HG03135 (cell line): ENCODE results near the gene RSPH1.
A peak's percentile ranks its signal among the peaks of the same experiment; 100 is the strongest.

Source experiments
- ATAC-seq: cut with Tn5 transposase; IDR thresholded peaks from one replicate; pipeline ENCODE4 v1.9.1; 2021; ENCODE audit warnings: mild to moderate bottlenecking, moderate library complexity; ENCODE audit not compliant: unreplicated experiment

RSPH1 gene

DNA sequence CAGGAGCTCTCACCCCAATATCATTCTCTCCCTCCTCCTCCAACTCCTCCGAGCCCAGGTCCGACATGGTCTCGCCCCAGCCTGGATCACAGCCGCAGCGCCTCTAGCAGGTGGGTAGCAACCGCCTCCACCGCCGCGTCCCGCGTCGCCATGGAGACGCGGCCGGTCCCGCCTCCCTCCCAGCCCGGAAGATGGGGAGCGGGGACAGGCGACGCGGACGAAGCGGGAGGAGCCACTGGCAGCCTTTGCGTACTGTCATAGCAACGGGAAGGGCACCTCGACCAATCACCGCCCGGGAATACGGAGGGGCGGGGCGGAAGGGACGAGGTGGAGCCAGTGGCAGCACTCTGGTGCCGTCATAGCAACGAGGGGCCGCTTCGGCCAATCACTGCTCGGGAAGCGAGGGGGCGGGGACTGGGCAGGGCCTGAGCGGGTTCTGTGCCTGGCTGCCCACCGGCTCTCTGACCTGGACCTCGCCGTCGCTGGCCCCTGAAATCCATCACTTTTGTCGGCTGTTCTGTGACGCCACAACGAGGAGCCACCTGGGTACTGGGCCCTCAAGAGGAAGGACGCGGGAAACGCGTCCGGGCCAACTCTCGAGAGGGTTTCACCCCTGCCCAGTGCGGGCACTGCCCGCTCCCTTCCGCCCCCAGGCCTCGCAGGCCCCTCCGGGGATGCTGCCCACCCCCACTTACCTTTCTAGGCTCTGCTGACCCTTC lies at the start of gene RSPH1:
TSS of gene RSPH1 (minus strand) at position 105 of the 719 bp plus-strand sequence. CDS start at position 67, 38 bp downstream.
- peak; percentile 98 for ATAC-seq

DNA sequence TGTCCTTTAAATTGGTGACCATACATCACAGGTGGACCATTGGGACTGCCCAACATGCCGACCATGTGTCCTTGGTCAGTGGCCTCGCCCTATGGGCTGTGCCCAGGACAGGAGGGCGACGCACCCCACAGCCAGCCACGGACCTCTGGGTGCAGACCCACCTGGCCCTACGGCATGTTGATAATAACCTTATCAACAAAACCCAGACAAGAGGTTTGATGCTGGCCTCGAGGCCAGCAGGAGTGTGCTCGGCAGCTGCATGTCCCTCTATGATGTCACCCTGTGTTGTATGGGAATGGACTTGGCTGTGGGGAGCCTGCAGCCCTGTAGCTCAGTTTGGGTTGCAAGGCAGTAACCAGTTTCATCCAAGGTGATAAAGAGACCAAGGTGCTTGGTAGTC lies 49.7 kb upstream of the RSPH1 start:
- ATAC-seq: no peak

DNA sequence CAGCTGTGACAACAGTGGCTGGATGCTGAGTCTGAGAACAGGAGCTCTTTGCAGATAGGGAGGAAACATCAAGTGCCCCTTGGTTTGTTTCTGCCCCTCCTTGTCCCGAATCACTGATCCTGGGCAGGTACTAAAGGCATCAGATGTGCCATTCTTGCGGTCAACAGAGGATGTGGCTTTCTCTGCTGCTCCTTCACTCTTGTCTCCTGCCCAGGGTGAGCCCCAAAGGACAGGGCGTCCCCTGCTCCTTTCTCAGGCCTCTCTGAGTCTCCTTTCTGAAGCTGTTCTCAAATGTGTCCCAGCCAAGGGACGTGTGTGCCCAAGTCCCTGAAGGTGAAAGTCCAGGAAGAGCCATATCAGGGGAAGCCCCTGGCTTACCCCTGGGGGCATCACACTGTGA lies 49.3 kb upstream of the RSPH1 start:
- ATAC-seq: no peak

DNA sequence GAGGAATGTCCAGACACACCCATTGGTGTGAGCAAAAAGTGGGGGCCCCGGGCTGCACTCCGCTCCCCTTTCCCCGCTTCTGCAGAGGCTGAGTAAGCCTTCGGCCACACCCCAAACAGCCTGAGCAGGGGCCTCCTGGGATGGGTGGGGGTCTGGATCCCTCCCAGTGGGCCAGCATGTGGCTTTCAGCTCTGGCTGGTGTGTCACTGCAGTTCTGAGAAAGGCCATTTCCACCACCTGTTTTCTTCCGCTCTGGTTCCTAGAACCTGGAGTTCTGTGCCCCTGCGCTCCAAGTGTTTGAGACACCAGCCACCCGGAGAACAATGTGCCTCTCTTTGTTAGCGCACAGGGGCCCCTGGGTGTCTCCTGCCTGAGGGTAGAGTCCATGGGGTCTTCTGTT lies 48.5 kb upstream of the RSPH1 start:
- ATAC-seq: no peak

DNA sequence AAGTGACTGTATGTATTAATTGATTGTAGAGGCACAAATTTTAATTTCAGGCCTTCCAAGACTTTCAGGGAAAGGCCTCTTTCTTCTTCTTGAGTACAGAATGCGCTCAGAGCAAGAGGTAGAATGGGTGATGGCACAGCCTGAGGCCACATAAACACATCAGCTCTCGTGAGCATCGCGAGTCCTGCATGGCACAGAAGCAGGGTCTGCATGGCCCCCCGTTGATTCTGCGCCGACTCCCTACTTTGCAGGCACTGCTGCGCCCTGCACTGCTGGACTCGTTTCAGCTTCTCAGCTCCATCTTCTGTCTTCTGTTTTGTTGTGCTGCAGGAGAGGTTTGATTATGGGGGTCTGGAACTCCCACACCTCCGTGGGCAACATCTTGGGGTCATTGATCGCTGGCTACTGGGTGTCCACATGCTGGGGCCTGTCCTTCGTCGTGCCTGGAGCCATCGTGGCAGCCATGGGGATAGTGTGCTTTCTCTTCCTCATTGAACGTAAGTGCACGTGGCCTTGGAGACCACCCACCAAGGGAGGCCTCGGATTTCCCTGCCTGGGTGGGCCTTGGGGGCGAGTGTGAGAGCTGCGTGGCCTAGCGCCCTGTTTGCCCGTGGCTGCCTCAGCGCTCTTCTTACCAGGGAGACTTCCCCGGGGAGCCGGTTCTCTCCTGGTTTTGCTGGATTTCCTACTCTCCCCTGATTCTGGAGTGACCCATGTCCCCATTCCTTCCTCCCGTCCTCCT lies 47.3 kb upstream of the RSPH1 start:
- ATAC-seq: no peak

DNA sequence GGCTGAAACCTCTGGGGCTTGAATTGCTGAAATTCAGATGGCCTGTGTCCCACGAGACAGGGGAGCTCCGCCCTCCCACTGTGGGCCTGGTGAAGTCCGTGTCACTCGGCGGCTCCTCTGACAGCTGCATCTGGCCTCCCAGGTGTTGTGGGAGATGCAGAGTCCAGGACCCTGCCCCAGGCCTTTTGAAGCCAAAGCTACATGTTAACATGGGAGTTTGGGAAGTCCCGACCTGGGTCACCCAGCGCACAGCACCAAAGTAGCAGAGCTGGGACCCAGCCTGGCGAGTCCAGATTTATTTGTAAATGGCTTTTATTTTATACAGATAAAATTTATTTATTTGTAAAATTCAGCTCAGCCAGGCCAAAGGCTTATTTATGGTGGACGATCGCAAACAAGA lies 46.6 kb upstream of the RSPH1 start:
- no peak for ATAC-seq

DNA sequence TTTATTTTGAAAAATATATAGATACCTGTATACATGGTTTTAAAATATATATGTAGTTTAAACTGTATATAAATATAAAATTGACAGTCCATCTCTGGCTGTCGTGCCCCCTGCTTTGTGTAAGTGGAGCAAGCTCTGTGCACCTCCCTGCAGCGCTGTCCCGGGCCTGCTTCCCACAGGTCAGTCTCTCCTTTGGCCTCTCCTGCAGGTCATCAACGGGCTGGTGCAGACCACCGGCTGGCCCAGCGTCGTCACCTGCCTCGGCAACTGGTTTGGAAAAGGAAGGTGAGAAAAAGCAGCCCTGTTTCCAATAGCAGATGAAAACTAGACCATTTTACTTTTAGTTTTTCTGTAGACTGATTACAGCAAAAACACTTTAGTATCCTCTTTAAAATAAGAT lies 46.2 kb upstream of the RSPH1 start:
- no peak for ATAC-seq

DNA sequence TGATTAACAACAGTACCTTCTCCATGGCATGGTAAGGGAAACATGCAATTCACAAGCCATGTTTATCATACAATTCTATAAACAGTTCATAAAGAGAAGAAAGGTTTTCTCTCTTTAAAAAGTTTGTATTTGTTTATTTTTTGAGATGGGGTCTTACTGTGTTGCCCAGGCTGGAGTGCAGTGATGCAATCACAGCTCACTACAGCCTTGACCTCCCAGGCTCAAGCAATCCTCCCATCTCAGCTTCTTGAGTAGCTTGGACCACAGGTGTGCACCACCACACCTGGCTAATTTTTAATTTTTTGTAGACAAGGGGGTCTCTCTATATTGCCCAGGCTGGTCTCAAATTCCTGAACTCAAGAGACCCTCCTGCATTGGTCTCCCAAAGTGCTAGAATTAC lies 45.6 kb upstream of the RSPH1 start:
- no peak for ATAC-seq

DNA sequence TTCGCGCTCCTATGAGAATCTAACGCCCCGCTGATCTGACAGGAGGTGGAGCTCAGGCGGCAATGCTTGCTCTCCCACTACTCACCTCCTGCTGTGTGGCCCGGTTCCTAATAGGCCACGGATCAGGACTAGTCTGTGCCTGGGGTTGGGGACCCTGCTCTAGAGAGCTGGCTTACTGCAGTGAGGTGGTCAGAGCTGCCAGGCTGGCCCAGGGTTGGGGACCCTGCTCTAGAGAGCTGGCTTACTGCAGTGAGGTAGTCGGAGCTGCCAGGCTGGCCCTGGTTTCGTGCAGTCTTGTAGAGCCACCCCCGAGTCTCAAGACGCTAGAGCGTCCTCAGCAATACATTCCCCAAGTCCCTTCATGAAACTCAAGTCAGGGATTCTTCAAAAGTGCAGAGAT lies 45.1 kb upstream of the RSPH1 start:
- no peak for ATAC-seq

DNA sequence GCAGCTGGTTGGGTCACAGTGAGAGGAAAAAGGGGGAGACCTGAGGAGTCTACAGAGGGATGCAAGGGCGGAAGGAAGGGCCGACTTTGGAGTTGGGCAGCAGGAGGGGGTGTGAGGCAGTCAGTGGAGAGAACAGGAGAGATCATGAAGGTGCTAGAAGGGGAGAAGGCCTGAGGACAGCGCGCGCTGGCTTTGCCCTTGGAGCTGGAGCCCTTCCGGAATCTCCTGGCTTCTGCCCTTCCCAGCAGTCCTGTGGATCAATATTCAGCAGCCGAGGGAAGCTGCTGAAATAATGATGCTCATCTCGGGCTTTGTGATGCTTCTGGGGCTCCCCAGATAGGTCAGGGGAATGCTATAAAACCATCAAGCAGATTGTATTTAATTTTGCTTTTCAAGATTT lies 44.4 kb upstream of the RSPH1 start:
- ATAC-seq: no peak

DNA sequence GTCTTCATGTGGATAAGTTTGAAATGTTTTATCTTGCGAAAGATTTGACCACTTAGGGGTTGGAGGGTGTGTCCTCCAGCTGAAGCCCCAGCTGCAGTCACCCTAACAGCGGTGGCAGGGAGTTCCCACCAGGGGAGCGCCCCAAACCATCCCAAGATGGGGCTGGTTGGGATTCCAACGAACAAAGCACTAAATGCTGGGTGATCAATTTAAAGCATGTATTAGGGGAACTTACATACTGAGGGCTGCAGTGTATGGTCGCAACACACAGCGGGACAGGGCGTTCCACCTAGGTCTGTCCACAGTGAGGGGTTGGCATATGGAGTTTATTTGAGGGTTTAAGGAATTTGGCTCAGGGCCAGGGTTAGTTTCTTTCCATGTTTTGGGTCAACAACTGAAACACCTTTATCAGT lies 43.9 kb upstream of the RSPH1 start:
- no peak for ATAC-seq

DNA sequence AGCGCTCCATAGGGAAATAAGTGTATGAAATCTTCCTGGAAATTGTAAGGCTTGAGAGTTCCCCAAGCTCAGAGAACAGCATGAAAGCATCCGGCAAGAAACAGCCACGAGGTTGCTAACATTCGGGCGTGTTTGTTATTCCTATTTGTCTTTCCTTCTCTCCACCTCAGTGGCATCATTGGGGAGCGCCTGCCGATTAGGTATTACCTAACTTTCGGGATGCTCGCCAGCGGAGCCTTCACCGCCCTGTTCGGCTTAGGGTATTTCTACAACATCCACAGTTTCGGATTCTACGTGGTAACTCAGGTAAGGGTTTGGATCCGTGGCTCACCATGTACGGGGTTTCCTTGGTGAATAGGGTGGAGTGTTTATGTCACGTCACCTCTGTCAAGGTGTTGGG lies 43.3 kb upstream of the RSPH1 start:
- ATAC-seq: no peak

DNA sequence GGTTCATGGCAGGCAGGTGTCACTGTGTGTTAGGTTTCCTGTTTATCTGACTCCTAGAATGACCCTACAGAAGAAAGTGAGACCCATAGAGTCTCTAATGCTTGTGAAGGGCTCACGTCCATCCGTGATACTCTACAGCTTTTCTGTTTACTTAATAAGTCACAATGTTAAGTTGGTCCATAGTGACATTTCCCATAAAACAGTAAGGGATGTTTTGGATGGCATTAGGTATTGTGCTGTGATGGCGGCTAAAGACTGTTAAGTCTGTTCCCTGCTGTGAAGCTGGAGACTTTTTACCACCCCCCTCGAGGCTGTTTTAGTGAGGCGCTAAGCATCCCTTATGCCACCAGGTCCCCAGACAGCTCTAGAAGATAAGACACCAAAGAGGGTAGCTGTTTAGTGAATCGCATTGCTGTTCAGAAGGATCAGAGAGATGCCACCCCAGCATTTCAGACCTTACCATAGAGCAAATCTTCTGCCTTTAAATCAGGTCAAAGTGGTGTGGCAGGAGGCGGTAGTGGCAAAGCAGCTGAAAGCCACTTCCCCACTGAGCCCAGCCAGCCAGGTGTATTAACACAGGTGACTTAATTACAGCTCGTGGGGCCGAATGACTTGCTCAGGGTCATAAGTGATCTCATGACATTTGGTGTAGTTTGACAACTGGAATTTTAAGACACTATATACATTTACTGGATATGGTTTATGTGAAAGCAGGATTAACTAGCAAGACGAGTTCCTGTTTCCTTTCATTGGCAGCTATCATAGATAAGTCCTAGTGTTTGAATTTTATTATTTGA lies 42.7 kb upstream of the RSPH1 start:
- ATAC-seq: no peak

DNA sequence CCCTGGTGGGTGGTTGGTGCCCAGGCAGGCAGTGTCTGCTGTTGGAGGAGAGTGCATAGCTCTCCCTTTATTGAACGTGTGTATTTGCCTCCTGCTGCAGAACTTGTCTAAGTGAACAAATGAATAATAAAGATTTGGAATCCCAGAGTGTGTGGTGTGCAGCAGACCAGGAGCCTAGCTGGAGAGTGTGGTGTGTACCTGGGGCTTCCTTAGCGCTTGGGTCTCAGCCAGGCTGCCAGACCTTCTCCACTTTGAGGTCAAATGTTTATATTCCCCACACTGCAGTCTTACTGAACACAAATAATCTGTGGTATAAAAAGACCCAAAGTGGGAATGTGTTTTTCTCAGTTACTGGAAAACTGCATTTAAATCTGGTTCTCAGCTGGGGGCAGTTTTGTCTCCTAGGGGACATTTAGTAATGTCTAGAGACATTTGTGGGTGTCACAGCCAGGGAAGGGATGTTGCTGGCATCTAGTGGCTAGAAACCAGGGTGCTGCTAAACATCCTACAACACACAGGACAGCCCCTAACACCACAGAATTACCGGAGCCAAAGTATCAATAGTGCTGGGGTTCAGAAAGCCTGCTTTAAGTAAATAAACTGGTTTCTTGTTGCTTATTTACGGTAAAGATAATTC lies 41.2 kb upstream of the RSPH1 start:
- ATAC-seq: no peak

DNA sequence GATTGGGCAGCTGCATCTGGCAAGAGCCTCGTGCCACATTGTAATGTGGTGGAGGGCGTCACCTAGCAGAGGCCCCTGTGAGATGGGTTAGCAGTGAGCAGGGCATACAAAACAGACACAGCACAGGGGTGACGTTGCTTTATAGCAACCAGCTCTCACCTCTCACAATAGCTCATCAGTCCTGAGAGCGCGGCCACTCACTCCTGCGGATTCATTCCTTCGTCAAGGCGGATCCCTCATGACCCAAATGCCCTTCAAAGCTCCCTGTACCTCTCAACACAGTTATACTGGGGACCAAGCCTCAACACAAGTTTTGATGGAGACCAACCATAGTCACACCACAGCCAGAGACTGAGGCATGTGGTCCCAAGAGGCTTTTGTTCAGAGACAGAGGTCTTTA lies 40.6 kb upstream of the RSPH1 start:
- ATAC-seq: no peak

DNA sequence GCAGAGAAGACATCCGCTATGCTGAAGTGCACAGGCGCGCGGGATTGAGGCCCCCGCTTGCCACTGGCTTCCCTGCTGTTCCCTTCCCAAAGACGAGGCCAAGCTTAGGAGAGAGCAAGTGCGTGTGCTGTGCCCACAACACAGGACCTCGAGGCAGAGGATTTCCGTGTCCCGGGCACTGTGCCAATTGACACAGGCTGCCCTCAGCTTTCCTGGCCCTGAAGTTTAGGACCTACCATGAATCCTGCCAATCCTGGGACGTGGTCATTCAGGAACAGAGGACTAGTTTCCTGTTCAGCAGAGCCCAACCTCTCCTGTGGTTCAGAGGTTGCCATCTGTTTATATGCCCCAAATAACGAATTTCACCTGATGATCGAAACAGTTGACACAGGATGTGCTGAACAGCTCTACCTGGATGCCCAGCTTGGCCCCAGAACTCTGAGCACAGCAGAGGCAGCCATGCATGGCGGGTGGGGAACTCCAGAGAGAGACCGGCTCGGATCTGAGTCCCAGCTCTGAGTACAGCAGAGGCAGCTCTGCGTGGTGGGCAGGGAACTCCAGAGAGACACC lies 39.7 kb upstream of the RSPH1 start:
- ATAC-seq: no peak

DNA sequence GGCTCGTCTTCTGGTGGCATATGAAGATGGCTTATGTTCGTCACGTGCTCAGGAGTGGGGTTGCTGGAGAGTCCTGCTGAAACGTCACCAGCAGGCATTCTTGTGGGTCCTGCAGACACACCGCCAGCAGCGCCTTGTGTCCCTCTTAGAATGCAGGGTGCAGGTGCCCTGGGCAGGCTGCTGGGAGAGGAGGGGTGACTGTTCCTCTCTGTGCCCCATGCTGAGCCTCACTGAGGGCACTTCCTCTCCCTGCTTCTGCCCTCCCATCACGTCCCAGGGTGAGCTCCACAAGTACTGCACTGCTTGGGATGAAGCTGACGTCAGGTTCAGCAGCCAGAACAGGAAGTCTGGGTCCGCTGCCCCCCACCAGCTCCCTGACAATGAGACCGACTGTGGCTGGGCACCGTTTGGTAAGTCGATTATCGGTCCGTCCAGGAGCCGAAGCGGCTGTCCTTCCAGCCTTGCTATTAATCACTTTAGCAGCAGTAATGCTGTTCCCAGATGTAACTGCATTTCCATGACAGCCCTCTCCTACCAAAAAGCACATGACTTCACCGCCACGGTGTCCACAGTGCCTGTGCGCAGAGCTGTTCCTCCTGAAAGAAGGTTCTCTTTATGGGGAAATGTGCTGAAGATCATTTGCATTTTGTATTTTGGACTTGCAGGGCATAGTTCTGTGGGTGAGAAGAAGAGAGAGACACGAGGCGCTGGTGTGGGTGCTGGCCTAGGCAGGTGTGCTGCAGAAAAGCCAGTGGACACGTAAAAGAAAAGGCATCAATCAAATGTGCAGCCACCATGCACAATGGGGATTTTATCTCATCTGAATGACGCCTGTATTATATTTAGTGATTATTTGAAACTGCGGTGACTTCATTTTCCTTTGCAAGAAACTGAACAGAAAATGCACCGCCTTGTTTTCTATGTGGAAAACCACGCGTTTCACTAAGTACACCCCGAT lies 38.7 kb upstream of the RSPH1 start:
- ATAC-seq: no peak

DNA sequence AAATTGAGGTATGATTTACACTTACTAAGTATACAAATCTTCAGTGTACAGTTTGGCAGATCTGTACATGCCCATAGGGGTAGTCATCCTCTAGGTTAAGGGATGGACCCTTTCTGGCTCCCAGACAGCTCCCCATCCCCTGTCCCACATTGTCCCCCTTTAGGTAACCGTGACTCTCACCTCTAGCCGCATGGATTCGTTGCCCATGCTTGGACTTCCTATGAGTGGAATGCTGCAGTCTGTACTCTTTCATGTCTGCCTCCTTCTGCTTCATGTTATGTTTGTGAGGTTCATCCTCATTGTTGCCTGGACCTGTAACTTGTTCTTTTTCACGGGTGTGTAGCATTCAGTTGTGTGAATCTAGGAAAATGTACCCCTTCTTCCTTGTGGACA lies 37.9 kb upstream of the RSPH1 start:
- no peak for ATAC-seq

DNA sequence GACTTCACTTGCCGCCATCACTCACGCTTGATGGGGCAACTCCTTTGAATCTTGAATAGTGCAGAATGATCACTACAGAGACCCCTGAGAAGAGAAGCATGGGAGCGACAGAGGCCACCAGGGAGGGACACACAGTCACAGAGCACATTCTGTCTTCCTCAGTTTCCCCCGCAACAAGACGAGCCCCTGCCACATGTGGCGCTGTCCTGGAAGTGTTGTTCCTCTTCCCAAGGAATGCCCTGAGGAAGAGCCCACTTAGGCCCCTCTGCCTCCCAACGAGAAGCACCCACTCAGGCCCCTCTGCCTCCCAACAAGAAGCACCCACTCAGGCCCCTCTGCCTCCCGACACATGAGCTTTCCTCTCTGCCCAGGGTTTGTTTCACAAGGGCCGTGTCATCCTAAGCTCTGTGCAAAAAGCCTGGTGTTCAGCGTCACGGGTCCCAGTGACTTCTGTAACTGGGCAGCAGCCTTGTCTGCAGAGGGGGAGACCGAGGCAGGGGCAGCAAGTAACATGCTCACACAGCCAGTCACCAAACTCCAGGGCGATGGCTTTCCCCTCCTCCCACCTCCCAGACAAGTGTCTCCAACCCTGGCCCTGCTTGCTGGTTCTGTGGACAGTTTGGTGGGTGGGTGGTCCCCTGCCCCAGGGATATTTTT lies 37.4 kb upstream of the RSPH1 start:
- no peak for ATAC-seq
